Stimulated activated CD4-positive, alpha-beta T cell treated with anti-CD3 and anti-CD28 coated beads, Interleukin-12 subunit alpha, Interleukin-12 subunit beta, amount 100 ng/mL, for 4 hours (primary cell): ENCODE measurements around the gene CCDC51.
"Not testable (repeated sequence)": the region's sequence is repeated elsewhere in the genome, so short reads cannot be mapped to it uniquely, and the experiment has no call there.

Experiments used
- DNase-seq: peaks from one replicate; pipeline ENCODE4 v3.0.0-alpha.2; 2020

Gene CCDC51

GRCh38 chr3:48439820-48440589 lies at the start of gene CCDC51, which contains the start of gene TMA7:
Gene CCDC51, minus strand, starts transcription at chr3:48440119. Its CDS starts 4,991 bp downstream, at chr3:48435128.
Gene TMA7, plus strand, starts transcription at chr3:48440257. Its CDS starts 40 bp downstream, at chr3:48440297.
- peak; percentile 98 for DNase-seq

DNA sequence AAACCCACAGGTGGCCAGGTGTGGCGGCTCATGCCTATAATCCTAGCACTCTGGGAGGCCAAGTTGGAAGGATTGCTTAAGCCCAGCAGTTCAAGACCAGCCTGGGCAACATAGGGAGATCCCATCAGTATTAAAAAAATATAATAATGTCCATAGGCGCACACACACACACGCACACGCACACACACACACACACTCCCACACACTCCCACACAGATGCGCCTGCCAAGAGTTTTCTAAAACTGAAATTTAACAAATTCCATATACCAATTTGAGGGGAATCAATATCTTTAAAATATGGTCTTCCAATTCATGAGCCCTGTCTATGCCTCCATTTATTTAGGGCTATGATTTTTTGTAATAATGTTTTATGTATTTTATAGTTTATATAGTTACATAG lies 47.0 kb upstream of the CCDC51 start:
- no peak for DNase-seq

DNA sequence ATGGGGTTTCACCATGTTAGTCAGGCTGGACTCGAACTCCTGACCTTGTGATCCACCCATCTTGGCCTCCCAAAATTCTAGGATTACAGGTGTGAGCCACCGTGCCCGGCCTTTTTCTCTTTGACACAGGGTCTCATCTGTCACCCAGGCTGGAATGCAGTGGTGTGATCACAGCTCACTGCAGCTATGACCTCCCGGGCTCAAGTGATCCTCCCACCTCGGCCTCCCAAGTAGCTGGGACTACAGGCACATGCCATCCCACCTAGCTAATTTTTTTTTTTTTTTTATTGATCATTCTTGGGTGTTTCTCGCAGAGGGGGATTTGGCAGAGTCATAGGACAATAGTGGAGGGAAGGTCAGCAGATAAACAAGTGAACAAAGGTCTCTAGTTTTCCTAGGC lies 42.9 kb upstream of the CCDC51 start:
- not testable (repeated sequence) for DNase-seq

DNA sequence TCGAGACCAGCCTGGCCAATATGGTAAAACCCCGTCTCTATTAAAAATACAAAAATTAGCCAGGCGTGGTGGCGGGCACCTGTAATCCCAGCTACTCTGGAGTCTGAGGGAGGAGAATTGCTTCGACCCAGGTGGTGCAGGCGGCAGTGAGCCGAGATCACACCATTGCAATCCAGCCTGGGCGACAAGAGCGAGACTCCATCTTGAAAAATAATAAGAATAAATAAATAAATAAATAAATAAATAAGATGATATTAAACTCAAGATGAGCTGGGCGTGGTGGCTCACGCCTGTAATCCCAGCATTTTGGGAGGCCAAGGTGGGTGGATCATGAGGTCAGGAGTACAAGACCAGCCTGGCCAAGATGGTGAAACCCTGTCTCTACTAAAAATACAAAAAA lies 41.0 kb upstream of the CCDC51 start:
- not testable (repeated sequence) for DNase-seq

DNA sequence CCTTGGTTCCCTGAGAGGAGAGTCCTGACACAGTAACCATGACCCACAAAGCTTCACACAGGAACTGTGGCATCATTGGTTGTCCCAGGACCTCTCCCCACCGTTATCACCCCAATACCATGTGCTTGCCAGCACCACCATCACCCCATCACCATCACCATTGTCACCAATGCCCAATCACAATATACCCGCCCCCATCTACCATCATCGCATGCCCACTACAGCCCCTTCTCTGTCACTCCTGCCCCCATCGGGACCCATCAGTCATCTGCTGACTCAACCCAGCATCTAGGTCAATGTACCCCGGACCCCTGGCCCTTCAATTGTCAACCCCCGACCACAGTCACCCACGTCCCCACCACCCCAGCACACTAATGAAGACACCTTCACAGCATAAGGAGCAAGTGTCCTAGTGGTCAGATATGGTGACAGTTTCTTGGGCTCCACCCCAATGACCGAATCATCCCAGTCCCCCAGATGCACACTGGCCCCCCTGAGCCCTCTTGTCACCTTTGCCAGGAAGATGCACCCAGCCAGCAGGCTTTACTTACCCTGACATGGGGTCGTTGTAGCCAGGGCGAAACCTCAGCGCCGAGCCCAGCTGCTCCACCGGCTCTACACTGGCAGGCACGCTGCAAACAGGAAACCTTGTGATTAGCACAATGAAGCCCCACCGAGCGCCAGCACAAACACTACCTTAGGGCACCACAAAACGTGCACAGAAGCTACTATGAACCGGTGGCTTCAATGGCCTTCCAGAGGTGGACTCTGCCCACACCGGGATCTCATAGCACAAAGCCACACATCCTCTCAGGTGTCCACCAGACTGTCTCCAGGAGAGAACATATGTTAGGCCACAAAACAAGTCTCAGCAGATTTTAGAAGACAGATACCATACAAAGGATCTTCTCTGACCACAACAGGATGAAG lies 39.0 kb upstream of the CCDC51 start:
- no peak for DNase-seq

DNA sequence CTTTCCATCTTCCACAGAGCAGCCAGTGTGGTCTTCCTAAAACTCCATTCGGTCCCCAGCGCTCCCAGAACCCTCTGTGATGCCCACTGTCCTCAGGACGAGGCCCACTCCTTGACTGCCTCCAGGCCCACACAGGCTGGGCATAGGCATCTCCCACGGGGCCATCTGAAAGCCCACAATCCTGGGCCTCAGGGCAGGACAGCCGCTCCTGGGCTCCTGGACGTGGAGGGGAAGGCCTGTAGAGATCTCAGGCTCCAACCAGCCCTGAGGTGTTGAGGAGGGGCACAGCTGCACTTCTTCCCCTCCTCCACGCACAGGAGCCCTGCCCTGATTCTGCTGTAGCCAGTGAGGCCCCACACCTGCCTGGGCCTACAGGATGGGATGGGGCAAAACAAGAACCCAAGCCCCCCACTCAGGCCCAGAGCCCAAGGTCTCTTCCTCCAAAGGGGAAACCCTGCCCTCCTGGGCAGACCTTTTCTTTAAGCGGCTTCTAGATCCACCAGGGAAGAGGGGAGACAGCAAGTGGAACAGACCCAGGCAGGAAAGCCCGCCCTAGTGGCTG lies 38.1 kb upstream of the CCDC51 start:
- no peak for DNase-seq

DNA sequence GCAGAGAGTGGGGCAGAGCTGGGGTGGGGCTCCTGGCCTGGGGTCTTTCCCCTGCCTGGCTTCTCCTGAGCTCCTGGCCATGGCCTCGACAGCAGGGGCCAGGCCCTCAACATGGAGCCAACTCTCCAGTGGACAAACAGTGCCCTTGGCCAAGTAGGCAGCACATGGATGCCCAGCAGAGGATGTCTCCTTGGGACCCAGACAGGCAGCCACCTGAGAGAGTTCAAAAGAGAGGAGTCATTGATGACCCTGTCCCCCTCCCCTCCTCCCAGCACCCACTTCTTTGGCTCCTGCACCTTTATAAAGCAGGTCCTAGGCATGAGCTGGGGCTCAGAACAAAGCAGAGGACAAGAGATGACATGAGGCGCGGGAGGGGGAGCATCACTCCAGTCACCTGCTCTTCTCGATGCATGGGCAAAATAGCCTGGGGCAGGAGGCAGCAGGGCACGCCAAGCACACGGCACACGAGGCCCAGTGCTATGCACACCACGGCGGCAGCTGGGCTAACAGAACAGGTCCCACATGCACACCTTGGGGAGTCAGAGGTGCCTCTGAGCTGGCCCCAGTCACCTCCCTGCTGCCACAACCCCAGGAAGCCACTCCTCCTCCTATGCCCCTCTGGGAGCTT lies 36.6 kb upstream of the CCDC51 start:
- no peak for DNase-seq

DNA sequence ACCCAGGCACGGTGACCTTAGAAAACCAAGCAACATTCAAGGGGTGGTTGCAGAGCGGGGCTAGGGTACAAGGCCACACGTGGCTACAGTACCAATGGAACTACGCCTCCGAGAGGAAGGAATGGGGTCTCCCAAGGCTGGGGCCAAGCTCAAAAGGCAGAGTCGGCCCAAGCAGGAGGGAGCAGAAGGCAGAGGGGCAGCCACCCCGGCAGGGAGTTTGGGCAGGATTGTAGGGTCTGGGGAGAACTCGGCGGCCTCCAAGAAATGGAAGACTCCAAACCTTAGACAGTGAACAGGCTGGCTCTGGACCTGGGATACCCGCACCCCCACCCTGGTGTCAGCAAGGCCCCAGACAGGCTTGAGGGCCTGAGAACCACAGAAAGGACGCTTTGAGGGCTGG lies 35.3 kb upstream of the CCDC51 start:
- no peak for DNase-seq

DNA sequence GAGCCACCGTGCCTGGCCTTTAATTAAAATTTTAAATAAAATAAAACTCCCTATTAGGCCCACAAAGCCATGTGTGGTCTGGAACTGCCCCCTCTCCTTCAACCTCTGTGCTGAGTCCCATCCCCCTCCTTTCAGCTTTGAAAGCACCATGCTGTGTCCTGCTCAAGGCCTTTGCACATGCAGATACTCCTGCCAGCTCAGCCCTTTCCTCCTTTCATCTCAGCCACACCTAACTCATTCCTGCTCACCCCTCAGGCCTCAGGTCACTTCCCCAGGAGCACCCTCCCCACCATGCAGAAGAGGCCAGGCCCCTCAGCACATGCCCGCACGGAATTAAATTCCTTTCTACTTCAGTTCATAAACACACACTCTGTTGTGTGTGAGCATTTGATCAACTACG lies 34.7 kb upstream of the CCDC51 start:
- DNase-seq = no peak

DNA sequence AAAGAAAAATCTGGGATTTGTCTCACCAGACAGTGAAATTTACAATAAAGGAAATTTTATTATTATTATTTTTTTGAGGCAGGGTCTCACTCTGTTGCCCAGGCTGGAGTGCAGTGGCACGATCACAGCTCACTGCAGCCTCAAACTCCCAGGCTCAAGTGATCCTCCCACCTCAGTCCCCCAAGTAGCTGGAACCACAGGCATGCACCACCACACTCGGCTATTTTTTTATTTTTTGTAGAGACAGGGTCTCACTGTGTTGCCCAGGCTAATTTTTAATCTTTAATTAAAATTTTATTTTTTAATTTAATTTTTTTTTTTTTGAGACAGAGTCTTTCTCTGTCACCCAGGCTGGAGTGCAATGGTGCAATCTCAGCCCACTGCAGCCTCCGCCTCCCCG lies 34.1 kb upstream of the CCDC51 start:
- DNase-seq = not testable (repeated sequence)

GRCh38 chr3:48473617-48473952 lies 33.7 kb upstream of the CCDC51 start:
- DNase-seq = no peak

DNA sequence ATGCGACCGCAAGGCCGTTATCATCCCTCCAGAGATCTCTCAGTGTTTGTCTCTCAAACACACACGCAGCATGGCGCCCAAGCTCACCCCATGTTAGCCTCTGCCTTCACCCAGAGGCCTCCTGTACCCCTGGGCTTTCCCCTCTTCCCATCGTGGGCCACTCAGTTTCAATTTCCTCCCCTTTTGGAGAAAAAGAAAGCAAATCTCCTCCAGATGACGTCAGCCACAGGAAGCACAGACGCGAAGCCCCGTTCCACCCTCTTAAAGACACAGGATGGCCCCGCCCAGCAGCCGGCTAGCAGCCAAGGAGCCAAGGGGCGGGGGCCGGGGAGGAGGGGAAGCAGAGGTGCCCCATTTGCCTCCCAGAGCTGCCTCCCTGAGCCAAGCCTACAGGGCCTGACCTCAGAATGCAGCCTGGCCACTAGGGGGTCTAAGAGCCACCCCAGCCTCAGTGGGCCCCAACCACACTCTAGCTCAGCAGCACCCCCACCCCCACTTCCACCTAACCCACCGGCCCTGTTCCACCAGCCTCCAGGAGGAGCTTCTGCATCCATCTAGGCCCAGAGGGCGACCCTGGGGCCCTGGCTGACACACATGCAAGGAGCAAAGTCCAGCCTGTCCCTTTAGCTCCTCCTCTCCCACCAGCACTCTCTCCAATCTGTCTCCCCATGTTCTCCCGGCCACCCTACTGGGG lies 33.2 kb upstream of the CCDC51 start:
- DNase-seq = peak; percentile 92

DNA sequence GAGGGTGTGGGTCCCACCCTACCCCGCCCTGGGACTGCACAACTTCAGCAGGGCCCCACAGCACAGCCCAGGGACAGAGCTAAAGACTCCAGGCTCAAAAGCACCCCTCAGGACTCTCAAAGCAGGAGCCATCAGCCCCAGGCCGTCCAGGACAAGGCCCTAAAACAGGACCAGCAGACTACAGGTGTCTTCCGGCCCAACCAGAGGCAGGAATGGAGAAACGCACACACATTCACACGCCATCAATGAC lies 32.7 kb upstream of the CCDC51 start:
- no peak for DNase-seq

DNA sequence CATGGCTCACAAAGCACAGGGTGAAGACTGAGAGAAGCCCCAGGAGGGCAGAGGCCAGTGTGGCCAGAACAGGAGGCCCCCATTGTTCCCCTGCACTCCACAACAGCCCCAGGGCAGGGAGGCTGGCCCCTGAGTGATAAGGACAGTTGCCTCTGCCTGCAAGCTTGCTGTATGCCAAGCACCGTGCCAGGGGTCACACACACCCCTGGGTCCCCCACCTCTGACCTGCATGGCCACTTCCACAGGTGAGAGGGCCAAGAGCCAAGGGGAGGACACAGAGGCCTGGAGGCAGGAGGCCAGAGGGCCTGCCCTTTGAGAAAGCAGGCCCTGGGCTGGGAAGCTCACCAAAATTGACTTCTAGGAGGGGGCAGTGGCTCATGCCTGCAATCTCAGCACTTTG lies 30.4 kb upstream of the CCDC51 start:
- DNase-seq = no peak

GRCh38 chr3:48469046-48469915 lies 29.4 kb upstream of the CCDC51 start:
- no peak for DNase-seq

DNA sequence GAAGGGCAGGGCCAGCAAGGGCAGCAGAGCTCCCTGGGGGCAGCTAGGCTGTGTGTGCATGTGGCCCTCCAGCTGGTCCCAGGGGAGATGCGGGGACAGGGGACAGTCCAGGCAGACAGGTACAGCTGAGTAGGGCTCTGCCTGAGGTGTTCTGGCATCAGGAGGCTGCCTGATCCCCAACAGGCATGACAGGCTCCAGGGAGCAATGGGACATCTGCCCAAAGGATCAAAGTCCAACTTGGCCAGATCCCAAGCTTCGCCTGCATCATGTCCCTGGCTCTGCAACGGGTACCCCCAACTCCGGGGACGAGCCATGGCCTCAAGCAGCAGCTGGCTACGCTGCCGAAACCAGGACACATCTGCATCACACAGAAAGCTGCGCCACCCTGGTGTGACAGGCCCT lies 28.4 kb upstream of the CCDC51 start:
- DNase-seq = no peak

- no peak for DNase-seq
These were observed 27.8 kb upstream of the CCDC51 start for GRCh38 chr3:48467473-48468267.

GRCh38 chr3:48467110-48467454 lies 27.2 kb upstream of the CCDC51 start:
- DNase-seq = no peak

- DNase-seq = no peak
These were observed 26.6 kb upstream of the CCDC51 start for GRCh38 chr3:48466386-48467109.
